Natural killer cell treated with Interleukin-12 subunit alpha and Interleukin-12 subunit beta and Interleukin-15 and Interleukin-18, amount 100 ng/mL, for 72 hours (primary cell): ENCODE results near the gene LIX1. TPM values are rescaled to one million over a fixed set of nuclear protein-coding genes. Genes with fewer than 3 reads are reported as not detected.
A peak's percentile ranks its signal among the peaks of the same experiment; 100 is the strongest.
"Not testable (repeated sequence)": the region's sequence is repeated elsewhere in the genome, so short reads cannot be mapped to it uniquely, and the experiment has no call there.

Experiments
- ATAC-seq, 2 donors: fragments of 150-1000 bp; cut with Tn5 transposase in 1 of 2; sonication (Bioruptor Pico), chemical (Tn5 transposase) in 1 of 2; 2 replicates each; pipeline ENCODE4 v1.10.0; 2021
- DNase-seq: peaks from one replicate; pipeline ENCODE4 v3.0.0; 2022; ENCODE audit warnings: low spot score
- H3K27ac Mint-ChIP-seq, 2 donors: 1 replicate in 1 of 2; 2 replicates in 1 of 2; pipeline ENCODE4 v1.8.0; 2022; ENCODE audit warnings: mixed read lengths in 2 of 2, mild to moderate bottlenecking in 1 of 2, moderate library complexity in 1 of 2
- H3K27me3 Mint-ChIP-seq, 2 donors: 1 replicate in 1 of 2; 2 replicates in 1 of 2; pipeline ENCODE4 v1.8.0; 2022; ENCODE audit warnings: mixed read lengths in 2 of 2
- H3K36me3 Mint-ChIP-seq: one replicate; pipeline ENCODE4 v1.8.0; 2022; ENCODE audit warnings: mixed read lengths
- H3K4me1 Mint-ChIP-seq, 2 donors: 1 replicate in 1 of 2; 2 replicates in 1 of 2; pipeline ENCODE4 v1.8.0; 2022; ENCODE audit warnings: low read depth in 2 of 2, mixed read lengths in 2 of 2, mild to moderate bottlenecking in 1 of 2
- H3K4me3 Mint-ChIP-seq: one replicate; pipeline ENCODE4 v1.8.0; 2022; ENCODE audit warnings: mixed read lengths
- H3K9me3 Mint-ChIP-seq: 2 replicates; pipeline ENCODE4 v1.8.0; 2022; ENCODE audit warnings: mixed read lengths
- total RNA-seq, 2 donors: library from RNA; stranded (reverse); gene quantifications; one replicate each; pipeline ENCODE4 v1.2.3, GENCODE V29; 2022

Gene LIX1
- total RNA-seq = not detected

GRCh38 chr5:97142521-97143254 is at the start of gene LIX1:
Gene LIX1 (minus strand): TSS chr5:97142611. CDS start chr5:97142576, 35 bp downstream.
- H3K4me1 Mint-ChIP-seq = no peaks in the 10 kb centered on the region
- no peak within 1 kb of the TSS for H3K27ac Mint-ChIP-seq
- H3K36me3 Mint-ChIP-seq = no peaks in the 10 kb centered on the region
- DNase-seq = no peak
- no peak within 1 kb of the TSS for H3K4me3 Mint-ChIP-seq
- peak in 1 of 2 donors; percentile 54 for ATAC-seq
- H3K9me3 Mint-ChIP-seq = no peaks in the 10 kb centered on the region
- H3K27me3 Mint-ChIP-seq = peaks cover 15 to 17% of the 10 kb centered on the region in 2 donors

- H3K27me3 Mint-ChIP-seq = peaks cover 30 to 38% of the 10 kb centered on the region in 2 donors
- no peak for ATAC-seq
- H3K36me3 Mint-ChIP-seq = peaks cover 14% of the 10 kb centered on the region
- H3K4me1 Mint-ChIP-seq = no peaks in the 10 kb centered on the region
- peaks cover 2% of the 10 kb centered on the region for H3K9me3 Mint-ChIP-seq
- H3K27ac Mint-ChIP-seq = no peak overlapping the region
- DNase-seq = no peak
- no peak overlapping the region for H3K4me3 Mint-ChIP-seq
Measured at GRCh38 chr5:97191893-97192292, 49.5 kb upstream of the LIX1 start.

- not testable (repeated sequence) for H3K4me3 Mint-ChIP-seq, H3K4me1 Mint-ChIP-seq, H3K9me3 Mint-ChIP-seq, H3K27ac Mint-ChIP-seq, ATAC-seq, DNase-seq
- Mint-ChIP-seq H3K36me3 (peaks cover 17% of the 10 kb centered on the region), H3K27me3 (peaks cover 38 to 43% of the 10 kb centered on the region in 2 donors)
Measured at GRCh38 chr5:97189523-97189922, 47.1 kb upstream of the LIX1 start.

- no peak for DNase-seq
- peak overlapping the region; percentile 92 for H3K4me3 Mint-ChIP-seq
- no peak for ATAC-seq
- peak overlapping the region; percentile 98 to 99 for H3K27ac Mint-ChIP-seq
- peaks cover 34 to 36% of the 10 kb centered on the region in 2 donors for H3K4me1 Mint-ChIP-seq
- peaks cover 22% of the 10 kb centered on the region for H3K36me3 Mint-ChIP-seq
- peaks cover 4% of the 10 kb centered on the region for H3K9me3 Mint-ChIP-seq
- H3K27me3 Mint-ChIP-seq = peaks cover 7 to 9% of the 10 kb centered on the region in 2 donors
Measured at GRCh38 chr5:97183930-97184213, 41.5 kb upstream of the LIX1 start.

- Mint-ChIP-seq H3K9me3 (peaks cover 4% of the 10 kb centered on the region), H3K4me1 (peaks cover 39 to 41% of the 10 kb centered on the region in 2 donors), H3K27me3 (peaks cover 7 to 8% of the 10 kb centered on the region in 2 donors), H3K36me3 (peaks cover 28% of the 10 kb centered on the region), H3K27ac (peak within 1 kb of the TSS; percentile 98 to 99), H3K4me3 (peak within 1 kb of the TSS; percentile 92)
- ATAC-seq (peak; percentile 96), DNase-seq (peak; percentile 96)
Measured at GRCh38 chr5:97183100-97183929, 40.9 kb upstream of the LIX1 start, which contains the start of gene RIOK2. Gene RIOK2 (minus strand): TSS chr5:97183247. CDS start chr5:97183191, 56 bp downstream.

GRCh38 chr5:97182571-97183099 is 40.2 kb upstream of the LIX1 start:
- peaks cover 4% of the 10 kb centered on the region for H3K9me3 Mint-ChIP-seq
- H3K27me3 Mint-ChIP-seq = peaks cover 7% of the 10 kb centered on the region in 2 donors
- ATAC-seq = no peak
- peaks cover 40 to 42% of the 10 kb centered on the region in 2 donors for H3K4me1 Mint-ChIP-seq
- peaks cover 28% of the 10 kb centered on the region for H3K36me3 Mint-ChIP-seq
- H3K4me3 Mint-ChIP-seq = peak overlapping the region; percentile 92
- H3K27ac Mint-ChIP-seq = peak overlapping the region; percentile 98 to 99
- no peak for DNase-seq

- no peak for DNase-seq
- Mint-ChIP-seq H3K4me3 (peak overlapping the region; percentile 92), H3K36me3 (peaks cover 28% of the 10 kb centered on the region), H3K27ac (peak overlapping the region; percentile 98 to 99), H3K9me3 (peaks cover 4% of the 10 kb centered on the region), H3K4me1 (peaks cover 40 to 42% of the 10 kb centered on the region in 2 donors), H3K27me3 (peaks cover 4 to 7% of the 10 kb centered on the region in 2 donors)
- no peak for ATAC-seq
Measured at GRCh38 chr5:97181856-97182545, 39.6 kb upstream of the LIX1 start.

- H3K4me1 Mint-ChIP-seq = peaks cover 37 to 39% of the 10 kb centered on the region in 2 donors
- not testable (repeated sequence) for H3K4me3 Mint-ChIP-seq, H3K27ac Mint-ChIP-seq, H3K27me3 Mint-ChIP-seq, DNase-seq, H3K9me3 Mint-ChIP-seq, ATAC-seq
- peaks cover 30% of the 10 kb centered on the region for H3K36me3 Mint-ChIP-seq
Measured at GRCh38 chr5:97179457-97179856, 37.0 kb upstream of the LIX1 start.

GRCh38 chr5:97172227-97172626 is 29.8 kb upstream of the LIX1 start:
- peaks cover 30% of the 10 kb centered on the region for H3K36me3 Mint-ChIP-seq
- H3K4me3 Mint-ChIP-seq = no peak overlapping the region
- peak overlapping the region in 1 of 2 donors; percentile 5 for H3K27ac Mint-ChIP-seq
- no peaks in the 10 kb centered on the region for H3K27me3 Mint-ChIP-seq
- DNase-seq (no peak), ATAC-seq (no peak)
- H3K4me1 Mint-ChIP-seq = peaks cover 7 to 9% of the 10 kb centered on the region in 2 donors
- no peaks in the 10 kb centered on the region for H3K9me3 Mint-ChIP-seq

GRCh38 chr5:97171703-97172102 is 29.3 kb upstream of the LIX1 start:
- Mint-ChIP-seq H3K27ac (no peak overlapping the region), H3K4me1 (peaks cover 7 to 9% of the 10 kb centered on the region in 2 donors), H3K27me3 (no peaks in the 10 kb centered on the region), H3K36me3 (peaks cover 30% of the 10 kb centered on the region), H3K9me3 (no peaks in the 10 kb centered on the region), H3K4me3 (no peak overlapping the region)
- DNase-seq = no peak
- no peak for ATAC-seq

- H3K9me3 Mint-ChIP-seq = no peaks in the 10 kb centered on the region
- H3K4me3 Mint-ChIP-seq = no peak overlapping the region
- peaks cover 19% of the 10 kb centered on the region for H3K36me3 Mint-ChIP-seq
- DNase-seq (no peak), ATAC-seq (no peak)
- H3K27me3 Mint-ChIP-seq = no peaks in the 10 kb centered on the region
- peaks cover 5 to 8% of the 10 kb centered on the region in 2 donors for H3K4me1 Mint-ChIP-seq
- peak overlapping the region in 1 of 2 donors; percentile 10 for H3K27ac Mint-ChIP-seq
Measured at GRCh38 chr5:97167435-97167834, 25.0 kb upstream of the LIX1 start.

GRCh38 chr5:97165726-97166125 is 23.3 kb upstream of the LIX1 start:
- no peak for ATAC-seq
- Mint-ChIP-seq H3K27me3 (no peaks in the 10 kb centered on the region), H3K36me3 (peaks cover 11% of the 10 kb centered on the region), H3K4me1 (peaks cover 0 to 2% of the 10 kb centered on the region in 2 donors), H3K4me3 (no peak overlapping the region), H3K9me3 (no peaks in the 10 kb centered on the region), H3K27ac (peak overlapping the region in 1 of 2 donors; percentile 40)
- DNase-seq = no peak

- Mint-ChIP-seq H3K27ac (peak overlapping the region in 1 of 2 donors; percentile 40), H3K36me3 (peaks cover 11% of the 10 kb centered on the region), H3K4me1 (peaks cover 0 to 2% of the 10 kb centered on the region in 2 donors), H3K9me3 (no peaks in the 10 kb centered on the region), H3K4me3 (no peak overlapping the region), H3K27me3 (no peaks in the 10 kb centered on the region)
- no peak for ATAC-seq
- DNase-seq = no peak
Measured at GRCh38 chr5:97164846-97165245, 22.4 kb upstream of the LIX1 start.
